Smooth muscle cell (in vitro differentiated cells): ENCODE measurements around the gene MB21D2. TPM values are rescaled to one million over a fixed set of nuclear protein-coding genes. Genes with fewer than 3 reads are reported as not detected.

Source experiments
- DNase-seq: peaks from one replicate; lab custom pipeline; 2025; ENCODE audit not compliant: unreplicated experiment; lab: John Stamatoyannopoulos, UW
- H2AFZ ChIP-seq: fragments of 200-600 bp; sonication (generic); 2 replicates; pipeline ENCODE4 v1.6.0; 2016; ENCODE audit warnings: antibody characterized with exemption, low read depth, mild to moderate bottlenecking
- H3F3A ChIP-seq: fragments of 200-600 bp; sonication (generic); 2 replicates; pipeline ENCODE4 v1.6.0; 2017; ENCODE audit warnings: antibody characterized with exemption, low read depth
- H3K27ac ChIP-seq: fragments of 200-600 bp; sonication (generic); 2 replicates; pipeline ENCODE4 v1.5.1; 2016; ENCODE audit warnings: low read depth, mild to moderate bottlenecking
- H3K27me3 ChIP-seq: fragments of 200-600 bp; sonication (generic); 2 replicates; pipeline ENCODE4 v1.6.1; 2016; ENCODE audit warnings: low read depth, mild to moderate bottlenecking
- H3K36me3 ChIP-seq: fragments of 200-600 bp; sonication (generic); 2 replicates; pipeline ENCODE4 v1.5.1; 2016; ENCODE audit warnings: low read depth
- H3K4me1 ChIP-seq: fragments of 200-600 bp; sonication (generic); 2 replicates; pipeline ENCODE4 v1.5.1; 2016; ENCODE audit warnings: low read depth
- H3K4me2 ChIP-seq: fragments of 200-600 bp; sonication (generic); 2 replicates; pipeline ENCODE4 v1.6.0; 2016; ENCODE audit warnings: mild to moderate bottlenecking
- H3K4me3 ChIP-seq: fragments of 200-600 bp; sonication (generic); 2 replicates; pipeline ENCODE4 v1.5.1; 2016; ENCODE audit warnings: mild to moderate bottlenecking
- H3K79me2 ChIP-seq: fragments of 200-600 bp; sonication (generic); 2 replicates; pipeline ENCODE4 v1.6.0; 2016; ENCODE audit warnings: low read depth, mild to moderate bottlenecking
- H3K9ac ChIP-seq: fragments of 200-600 bp; sonication (generic); 2 replicates; pipeline ENCODE4 v1.6.0; 2016; ENCODE audit warnings: low read depth
- H3K9me3 ChIP-seq: fragments of 200-600 bp; sonication (generic); replicated peaks from 2 replicates; pipeline ENCODE4 v1.5.1; 2016; ENCODE audit warnings: low read depth
- H4K20me1 ChIP-seq: fragments of 200-600 bp; sonication (generic); 2 replicates; pipeline ENCODE4 v1.6.0; 2016; ENCODE audit warnings: low read depth
- CTCF ChIP-seq: fragments of 200-600 bp; sonication (generic); IDR thresholded peaks from 2 replicates; pipeline ENCODE4 v1.5.1; 2017; ENCODE audit warnings: borderline replicate concordance, mild to moderate bottlenecking, antibody characterized with exemption; ENCODE audit not compliant: insufficient read depth, poor library complexity, severe bottlenecking
- WGBS: methylation state at CpG from one replicate; pipeline ENCODE4 v1.1.7; 2016; ENCODE audit warnings: low lambda C conversion rate; 5-methylcytosine and 5-hydroxymethylcytosine counted together
- polyA plus RNA-seq: library from polyadenylated mRNA; unstranded; fragments of >200 nt; fragmentation: Nextera tagmentation; extraction: Ambion mirVana; gene quantifications from 2 replicates; pipeline ENCODE4 v1.2.1, GENCODE V29; 2016
- total RNA-seq: library from RNA; depleted of rRNA; stranded (reverse); fragments of >200 nt; gene quantifications from 2 replicates; pipeline ENCODE4 v1.2.3, GENCODE V29; 2014

Gene MB21D2
- total and polyA plus RNA-seq, 2 experiments from 2014 or later: 5.2 to 17.1 TPM

DNA sequence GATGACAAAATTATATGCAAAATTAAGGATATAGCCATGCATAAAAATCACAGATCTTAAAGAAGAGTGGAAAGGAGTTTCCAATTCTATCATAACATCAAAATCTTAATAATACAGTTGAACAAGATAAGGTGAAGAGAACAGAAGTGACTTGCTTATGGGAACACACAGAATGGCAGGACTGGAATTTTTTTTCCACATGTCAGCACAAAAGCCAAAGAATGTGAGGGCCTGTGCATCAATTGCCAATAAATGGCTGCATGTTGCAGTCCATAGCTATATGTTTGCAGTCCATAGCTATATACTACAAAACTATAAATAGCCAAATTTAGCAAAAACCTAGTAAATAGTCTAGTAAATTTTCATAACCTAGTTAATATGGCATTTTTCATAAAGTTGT lies 10.4 kb upstream of the MB21D2 start:
- no peak for DNase-seq
- Histone ChIP-seq H3K36me3 (no peaks in the 10 kb centered on the region), H3K9me3 (no peaks in the 10 kb centered on the region), H3K9ac (no peak overlapping the region), H2AFZ (no peak overlapping the region), H4K20me1 (no peaks in the 10 kb centered on the region), H3K4me2 (no peak overlapping the region), H3K4me1 (no peaks in the 10 kb centered on the region), H3K27me3 (no peaks in the 10 kb centered on the region), H3K79me2 (no peaks in the 10 kb centered on the region), H3F3A (no peaks in the 10 kb centered on the region), H3K27ac (no peak overlapping the region), H3K4me3 (no peak overlapping the region)
- no peak for TF ChIP-seq CTCF

DNA sequence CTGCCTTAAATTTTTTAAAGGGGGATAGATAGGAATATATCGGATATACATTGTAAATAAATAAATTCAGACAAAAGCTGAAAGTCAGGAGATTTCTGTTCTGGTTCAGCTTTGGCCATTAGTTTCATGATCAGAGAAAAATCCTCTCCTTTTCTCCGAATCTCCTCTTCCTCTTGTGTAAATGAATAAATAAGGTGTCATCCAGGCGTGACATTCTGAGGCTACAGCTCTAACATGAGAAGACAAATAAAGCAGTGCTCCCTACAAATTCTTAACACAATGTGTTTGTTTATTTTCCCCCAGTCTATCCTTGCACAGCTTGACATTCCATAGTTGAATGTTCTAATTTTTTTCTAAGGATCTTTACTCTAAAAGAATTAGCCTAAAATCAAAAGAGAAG lies 9.4 kb upstream of the MB21D2 start:
- Histone ChIP-seq H3K27me3 (no peaks in the 10 kb centered on the region), H3K27ac (no peak overlapping the region)
- TF ChIP-seq CTCF: no peak

GRCh38 chr3:192923731-192924130 lies 6.1 kb upstream of the MB21D2 start:
- H3F3A ChIP-seq: no peaks in the 10 kb centered on the region
- no peaks in the 10 kb centered on the region for H3K36me3 ChIP-seq
- TF ChIP-seq CTCF: no peak
- H3K79me2 ChIP-seq: no peaks in the 10 kb centered on the region
- DNase-seq: no peak
- no peak overlapping the region for H2AFZ ChIP-seq
- no peaks in the 10 kb centered on the region for H3K27me3 ChIP-seq
- no peak overlapping the region for H3K4me3 ChIP-seq
- peaks cover under 1% of the 10 kb centered on the region for H3K4me1 ChIP-seq
- H3K9me3 ChIP-seq: no peaks in the 10 kb centered on the region
- WGBS: 66% methylated on average over 2 of the region's 2 CpGs
- no peak overlapping the region for H3K27ac ChIP-seq
- H3K4me2 ChIP-seq: no peak overlapping the region
- H4K20me1 ChIP-seq: no peaks in the 10 kb centered on the region
- H3K9ac ChIP-seq: no peak overlapping the region

More for the DNA sequence above, 9.4 kb upstream of the MB21D2 start:
- no peak overlapping the region for H3K9ac ChIP-seq
- no peak for DNase-seq
- H3K4me3 ChIP-seq: no peak overlapping the region
- H2AFZ ChIP-seq: no peak overlapping the region
- WGBS: 86% methylated on average over 3 of the region's 3 CpGs
- H4K20me1 ChIP-seq: no peaks in the 10 kb centered on the region
- H3K9me3 ChIP-seq: no peaks in the 10 kb centered on the region
- no peaks in the 10 kb centered on the region for H3K79me2 ChIP-seq
- no peaks in the 10 kb centered on the region for H3F3A ChIP-seq
- no peaks in the 10 kb centered on the region for H3K36me3 ChIP-seq
- H3K4me1 ChIP-seq: no peaks in the 10 kb centered on the region
- H3K4me2 ChIP-seq: no peak overlapping the region

- peaks cover 4% of the 10 kb centered on the region for H3K4me1 ChIP-seq
- no peaks in the 10 kb centered on the region for H3K9me3 ChIP-seq
- H4K20me1 ChIP-seq: no peaks in the 10 kb centered on the region
- peaks cover under 1% of the 10 kb centered on the region for H3K79me2 ChIP-seq
- H3K4me3 ChIP-seq: no peak overlapping the region
- H3F3A ChIP-seq: no peaks in the 10 kb centered on the region
- no peak overlapping the region for H3K4me2 ChIP-seq
- no peak overlapping the region for H3K9ac ChIP-seq
- no peaks in the 10 kb centered on the region for H3K27me3 ChIP-seq
- H3K36me3 ChIP-seq: no peaks in the 10 kb centered on the region
- H3K27ac ChIP-seq: no peak overlapping the region
- DNase-seq: no peak
- peak overlapping the region; percentile 65 for H2AFZ ChIP-seq
- TF ChIP-seq CTCF: no peak
These were observed 4.1 kb upstream of the MB21D2 start for GRCh38 chr3:192921793-192922192.
